DND-41 (cell line): ENCODE results near the gene NRXN3.

Experiments
- EZH2 ChIP-seq: IDR thresholded peaks from 3 replicates; pipeline ENCODE4 v1.6.1; 2012; ENCODE audit warnings: borderline replicate concordance, low read depth, mild to moderate bottlenecking, moderate library complexity, low read length, inconsistent platforms; ENCODE audit not compliant: severe bottlenecking
- TF ChIP-seq, protein P1 (sequence below): IDR thresholded peaks from 2 replicates; pipeline ENCODE4 v1.5.1; 2012; ENCODE audit warnings: borderline replicate concordance, low read length, moderate library complexity, mild to moderate bottlenecking; ENCODE audit not compliant: poor library complexity, severe bottlenecking; ENCODE audit errors: extremely low read depth

- TF ChIP-seq, protein P1, sequence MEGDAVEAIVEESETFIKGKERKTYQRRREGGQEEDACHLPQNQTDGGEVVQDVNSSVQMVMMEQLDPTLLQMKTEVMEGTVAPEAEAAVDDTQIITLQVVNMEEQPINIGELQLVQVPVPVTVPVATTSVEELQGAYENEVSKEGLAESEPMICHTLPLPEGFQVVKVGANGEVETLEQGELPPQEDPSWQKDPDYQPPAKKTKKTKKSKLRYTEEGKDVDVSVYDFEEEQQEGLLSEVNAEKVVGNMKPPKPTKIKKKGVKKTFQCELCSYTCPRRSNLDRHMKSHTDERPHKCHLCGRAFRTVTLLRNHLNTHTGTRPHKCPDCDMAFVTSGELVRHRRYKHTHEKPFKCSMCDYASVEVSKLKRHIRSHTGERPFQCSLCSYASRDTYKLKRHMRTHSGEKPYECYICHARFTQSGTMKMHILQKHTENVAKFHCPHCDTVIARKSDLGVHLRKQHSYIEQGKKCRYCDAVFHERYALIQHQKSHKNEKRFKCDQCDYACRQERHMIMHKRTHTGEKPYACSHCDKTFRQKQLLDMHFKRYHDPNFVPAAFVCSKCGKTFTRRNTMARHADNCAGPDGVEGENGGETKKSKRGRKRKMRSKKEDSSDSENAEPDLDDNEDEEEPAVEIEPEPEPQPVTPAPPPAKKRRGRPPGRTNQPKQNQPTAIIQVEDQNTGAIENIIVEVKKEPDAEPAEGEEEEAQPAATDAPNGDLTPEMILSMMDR, result no peak
- no peak for TF ChIP-seq EZH2
These were observed 681.9 kb downstream of the NRXN3 start for GRCh38 chr14:78852040-78852439.
